GM04504 (cell line): ENCODE data around the gene CYTH2.

Experiments
- DNase-seq: peaks from one replicate; pipeline ENCODE4 v3.0.0-alpha.2; 2012; ENCODE audit warnings: low read depth

The CYTH2 gene

GRCh38 chr19:48495396-48495795 is 26.2 kb downstream of the CYTH2 start:
- no peak for DNase-seq

GRCh38 chr19:48496959-48497727 is 28.0 kb downstream of the CYTH2 start:
- DNase-seq: no peak

DNA sequence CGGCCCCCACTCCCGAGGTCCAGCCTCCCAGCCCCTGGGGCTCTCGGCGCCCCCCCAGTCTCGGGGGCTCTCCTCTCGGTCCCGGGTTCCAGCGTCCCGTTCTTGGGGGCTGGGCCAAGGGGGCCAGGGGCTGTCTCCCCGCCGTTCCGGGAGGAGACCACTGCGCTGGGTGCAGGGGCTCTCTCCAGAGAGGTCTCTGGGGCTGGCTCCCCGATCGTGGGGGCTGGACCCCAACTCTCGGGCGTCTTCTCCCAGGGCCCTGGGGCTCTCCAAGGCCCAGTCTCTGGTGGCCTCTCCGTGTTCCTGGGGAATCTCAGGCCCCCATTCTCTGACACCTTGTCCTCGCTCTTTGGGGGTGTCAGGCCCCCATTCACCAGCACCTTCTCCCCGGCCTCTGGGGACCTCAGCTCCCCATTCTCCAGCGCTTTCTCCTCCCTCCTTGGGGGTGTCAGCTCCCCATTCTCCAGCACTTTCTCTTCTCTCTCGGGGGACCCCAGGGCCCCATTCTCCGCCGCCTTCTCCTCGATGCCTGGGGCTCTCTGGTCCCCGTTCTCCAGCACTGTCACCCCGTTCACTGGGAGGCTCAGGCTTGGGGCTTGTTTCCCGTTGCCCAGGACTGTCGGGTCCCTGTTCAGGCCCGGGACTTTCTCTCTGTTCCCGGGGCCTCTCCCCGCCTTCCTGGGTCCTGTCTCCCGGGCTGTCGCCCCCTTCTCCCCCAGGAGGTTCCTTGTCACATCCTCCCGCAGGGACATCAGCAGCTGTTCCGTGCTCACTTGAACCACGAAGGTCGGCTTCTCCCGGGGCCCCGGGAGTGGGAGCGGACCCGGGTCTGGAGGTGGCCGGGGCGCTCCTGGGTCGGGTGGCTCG is 28.8 kb downstream of the CYTH2 start:
- DNase-seq: no peak

DNA sequence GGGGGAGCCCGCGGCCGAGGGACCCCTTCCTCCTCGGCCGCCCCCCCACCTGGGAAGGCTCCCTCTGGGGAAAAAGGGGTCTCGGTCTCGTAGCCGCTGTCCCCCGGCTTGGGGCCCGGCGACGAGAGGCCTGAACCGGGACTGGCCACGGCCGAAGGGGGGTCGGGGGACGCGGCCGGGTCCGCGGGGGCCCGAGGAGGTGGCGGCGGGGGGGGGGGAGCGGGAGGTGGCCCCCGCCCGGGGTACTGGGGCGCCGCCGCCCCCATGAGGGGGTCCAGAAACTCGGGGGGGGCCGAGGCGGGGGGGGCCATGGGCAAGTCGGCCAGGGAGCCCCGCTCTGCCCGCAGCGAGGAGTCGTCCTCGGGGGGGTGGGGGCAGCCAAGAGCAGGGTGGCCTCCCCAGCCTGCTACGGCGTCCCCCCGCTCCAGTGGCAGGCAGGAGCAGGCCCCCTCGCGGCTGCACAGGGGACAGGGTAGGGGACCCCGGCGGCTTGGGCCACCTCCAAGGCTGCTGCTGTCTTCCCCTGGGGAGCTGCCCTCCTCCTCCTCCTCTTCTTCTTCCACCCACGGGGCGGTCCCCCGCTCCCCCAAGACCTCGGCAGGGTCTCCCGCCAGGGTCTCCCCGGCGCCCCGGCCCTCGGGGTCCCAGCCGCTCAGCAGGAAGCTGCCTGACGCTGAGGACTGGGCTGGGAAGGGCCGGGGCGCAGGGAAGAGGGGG is 29.6 kb downstream of the CYTH2 start:
- DNase-seq: no peak

DNA sequence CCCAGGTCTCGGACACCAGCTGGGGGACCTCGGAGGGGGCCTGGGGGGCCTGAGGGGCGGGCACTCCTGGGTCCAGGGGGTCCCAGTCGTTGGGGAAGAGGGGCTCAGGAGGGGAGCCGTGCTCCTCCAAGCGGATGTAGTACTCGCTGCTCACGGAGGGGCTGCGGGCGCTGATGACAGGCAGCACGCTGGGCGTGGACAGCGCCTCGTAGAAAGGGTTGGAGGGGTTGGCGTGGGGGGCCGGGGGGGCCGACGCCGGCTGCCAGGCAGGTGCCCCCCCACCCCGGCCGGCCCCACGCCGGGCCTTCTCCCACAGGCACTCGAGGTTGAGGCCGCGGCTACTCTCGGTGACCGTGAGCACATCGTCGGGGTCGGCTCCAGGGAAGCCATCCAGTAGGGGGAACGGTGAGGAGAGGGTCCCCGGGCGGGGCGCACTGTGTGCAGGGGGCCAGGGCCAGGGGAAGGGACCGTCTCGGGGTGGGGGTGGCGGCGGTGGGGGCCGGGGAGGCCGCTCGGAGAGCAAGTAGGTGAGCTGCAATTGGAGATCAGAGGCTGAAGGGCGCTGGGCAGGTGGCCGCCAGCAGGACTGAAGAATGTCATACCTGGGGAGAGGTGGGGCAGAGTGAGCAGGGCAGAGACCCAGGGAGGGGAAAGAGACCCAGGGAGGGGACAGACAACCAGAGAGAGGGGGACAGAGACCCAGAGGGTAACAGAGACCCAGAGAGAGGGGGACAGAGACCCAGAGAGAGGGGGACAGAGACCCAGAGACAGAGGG is 30.3 kb downstream of the CYTH2 start:
- no peak for DNase-seq

DNA sequence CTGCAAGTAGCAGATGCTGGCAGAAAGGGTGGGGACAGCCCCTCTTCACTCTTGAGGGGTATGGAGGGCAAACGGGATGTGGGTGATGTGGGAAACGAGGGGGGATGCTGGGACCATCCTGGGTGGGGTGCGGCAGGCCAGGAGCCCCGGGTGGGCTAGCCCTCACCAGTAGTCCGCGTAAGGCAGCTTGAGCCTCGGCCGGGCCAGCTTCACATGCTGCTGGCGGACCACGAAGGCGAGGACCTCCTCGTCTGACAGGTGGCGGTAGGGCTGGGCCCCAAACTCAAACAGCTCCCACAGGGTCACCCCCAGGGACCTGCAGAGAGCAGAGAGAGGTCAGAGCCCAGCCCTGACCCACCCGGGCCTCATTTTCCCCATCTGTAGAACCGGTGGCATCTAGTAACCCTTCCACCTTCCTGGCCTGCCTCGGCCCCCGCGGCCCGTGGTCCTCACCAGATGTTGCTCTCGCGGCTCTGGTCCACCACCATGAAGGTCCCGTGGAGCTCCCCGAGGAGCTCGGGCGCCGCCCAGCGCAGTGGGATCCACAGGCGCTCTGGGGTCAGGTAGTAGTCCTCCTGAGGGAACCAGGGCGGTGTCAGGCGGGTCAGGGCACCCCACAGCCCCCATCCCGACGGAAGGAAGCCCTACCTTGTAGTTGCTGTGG is 31.8 kb downstream of the CYTH2 start:
- DNase-seq: no peak

- no peak for DNase-seq
These were observed 32.6 kb downstream of the CYTH2 start for GRCh38 chr19:48501494-48502349.

- DNase-seq: no peak
These were observed 33.3 kb downstream of the CYTH2 start for GRCh38 chr19:48502350-48503018.

DNA sequence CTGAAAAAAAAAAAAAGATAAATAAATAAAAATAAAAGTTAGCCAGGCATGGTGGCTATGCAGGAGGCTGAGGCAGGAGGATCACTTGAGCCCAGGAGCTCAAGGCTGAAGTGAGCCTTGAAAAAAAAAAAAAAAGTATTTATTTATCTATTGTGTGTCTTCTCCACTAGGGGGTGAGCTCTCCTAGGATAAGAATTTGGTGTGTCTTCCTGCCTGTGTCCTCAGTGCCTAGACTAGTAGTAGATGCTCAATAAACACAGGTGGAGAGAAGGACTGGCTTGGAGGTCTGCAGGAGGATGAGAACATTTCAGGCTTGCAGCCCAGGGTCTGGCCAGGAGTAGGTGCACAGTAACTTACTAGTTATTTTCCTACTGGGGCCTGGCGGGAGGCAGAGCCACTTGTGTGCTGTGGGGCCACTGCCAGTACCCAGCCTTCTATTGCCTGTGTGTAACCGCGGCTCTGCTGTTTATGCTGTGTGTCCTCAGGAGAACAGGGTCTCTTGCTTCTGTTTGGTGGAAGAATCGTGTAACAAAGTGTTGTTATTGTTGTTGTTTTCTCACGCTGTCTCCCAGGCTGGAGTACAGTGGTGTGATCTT is 37.1 kb downstream of the CYTH2 start:
- DNase-seq: no peak

- DNase-seq: no peak
These were observed 38.8 kb downstream of the CYTH2 start for GRCh38 chr19:48507911-48508439.

DNA sequence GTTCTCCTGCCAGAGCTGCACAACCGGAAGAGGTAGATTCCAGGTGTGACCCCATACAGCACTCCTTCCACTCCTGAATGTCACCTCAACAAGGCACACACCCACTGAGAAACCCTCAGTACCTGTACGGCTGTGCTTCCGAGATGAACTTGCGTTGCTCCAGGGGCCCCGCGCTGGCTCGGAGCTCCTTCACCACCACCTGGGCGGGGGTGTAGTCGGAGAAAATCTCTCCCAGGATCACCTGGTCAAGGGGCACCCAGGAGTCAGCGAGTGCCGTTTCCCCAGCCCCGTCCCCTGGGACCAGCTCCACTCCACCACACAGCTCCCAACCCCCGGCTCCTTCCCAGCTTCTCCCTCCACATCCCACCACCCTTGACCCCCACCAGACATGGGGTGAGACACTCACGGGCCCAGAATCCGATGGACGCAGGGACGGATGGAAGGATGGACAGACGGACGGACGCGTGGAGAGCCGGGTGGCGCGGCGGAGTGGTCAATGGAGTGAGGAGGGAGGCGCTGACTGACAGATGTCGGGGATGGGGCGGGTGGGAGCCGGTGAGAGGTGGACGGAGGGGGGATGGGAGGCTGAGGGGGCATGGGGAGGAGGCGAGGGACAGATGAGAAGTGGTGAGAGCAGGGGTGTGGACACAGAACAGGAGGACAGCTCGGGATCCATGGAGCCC is 39.7 kb downstream of the CYTH2 start:
- no peak for DNase-seq

- DNase-seq: no peak
These were observed 40.5 kb downstream of the CYTH2 start for GRCh38 chr19:48509467-48510194.

DNA sequence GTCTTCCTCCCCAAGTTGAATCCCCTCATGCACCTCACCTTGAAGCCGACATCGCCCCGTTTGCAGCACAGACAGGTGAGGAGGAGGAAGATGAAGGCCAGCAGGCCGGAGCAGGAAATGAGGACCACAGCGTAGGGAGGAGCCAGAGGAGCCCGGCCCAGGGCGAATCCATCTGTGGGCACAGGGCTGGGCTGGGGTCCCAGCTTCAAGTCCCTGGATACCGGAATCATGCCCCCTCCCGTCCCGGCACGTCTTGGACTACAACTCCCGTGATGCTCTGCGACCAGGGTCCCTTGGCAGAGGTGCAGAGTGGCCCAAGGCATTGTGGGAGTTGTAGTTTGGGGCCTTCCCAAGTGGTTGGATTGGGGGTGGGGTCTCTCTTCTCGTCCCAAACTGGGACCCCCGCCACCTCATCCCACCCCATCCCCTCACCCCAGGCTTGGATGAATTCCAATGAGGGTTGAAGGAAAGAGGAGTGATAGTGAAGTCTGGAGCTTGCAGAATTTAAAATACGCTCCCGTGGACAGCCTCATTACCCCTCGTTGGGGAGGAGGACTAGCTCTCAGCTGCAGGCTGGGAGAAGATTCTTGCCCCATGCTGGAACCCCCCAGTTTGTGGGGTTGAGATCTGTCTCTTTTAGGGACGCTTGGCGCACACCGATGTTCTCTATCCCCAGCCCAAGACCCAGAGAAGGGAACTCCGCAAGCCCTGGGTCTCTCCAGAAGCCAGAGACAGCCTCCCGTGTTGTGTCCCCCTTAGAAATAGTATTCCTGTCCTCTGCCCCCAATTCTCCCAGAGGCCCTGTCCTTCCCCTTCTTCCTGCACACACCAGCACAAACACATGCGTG is 41.5 kb downstream of the CYTH2 start:
- no peak for DNase-seq

DNA sequence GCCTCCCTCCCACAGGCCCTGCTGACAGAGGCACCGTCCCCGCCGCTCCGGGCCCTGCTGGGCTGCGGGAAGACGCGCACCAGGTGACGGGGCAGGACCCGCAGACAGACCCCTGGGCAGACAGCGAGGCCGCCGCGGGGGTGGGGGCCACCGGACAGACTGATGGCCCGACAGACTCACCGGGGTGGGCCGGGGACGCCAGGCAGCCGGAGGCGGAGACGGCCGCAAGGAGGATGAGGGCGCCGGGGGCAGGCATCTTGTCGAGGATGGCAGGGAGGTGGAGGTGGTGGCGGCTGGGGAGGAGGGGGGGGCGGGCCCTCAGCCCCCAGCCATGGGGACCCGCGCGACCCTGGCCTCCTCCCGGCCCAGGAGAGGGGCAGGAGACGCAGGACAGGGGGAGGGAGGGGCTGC is 42.2 kb downstream of the CYTH2 start:
- DNase-seq: no peak

DNA sequence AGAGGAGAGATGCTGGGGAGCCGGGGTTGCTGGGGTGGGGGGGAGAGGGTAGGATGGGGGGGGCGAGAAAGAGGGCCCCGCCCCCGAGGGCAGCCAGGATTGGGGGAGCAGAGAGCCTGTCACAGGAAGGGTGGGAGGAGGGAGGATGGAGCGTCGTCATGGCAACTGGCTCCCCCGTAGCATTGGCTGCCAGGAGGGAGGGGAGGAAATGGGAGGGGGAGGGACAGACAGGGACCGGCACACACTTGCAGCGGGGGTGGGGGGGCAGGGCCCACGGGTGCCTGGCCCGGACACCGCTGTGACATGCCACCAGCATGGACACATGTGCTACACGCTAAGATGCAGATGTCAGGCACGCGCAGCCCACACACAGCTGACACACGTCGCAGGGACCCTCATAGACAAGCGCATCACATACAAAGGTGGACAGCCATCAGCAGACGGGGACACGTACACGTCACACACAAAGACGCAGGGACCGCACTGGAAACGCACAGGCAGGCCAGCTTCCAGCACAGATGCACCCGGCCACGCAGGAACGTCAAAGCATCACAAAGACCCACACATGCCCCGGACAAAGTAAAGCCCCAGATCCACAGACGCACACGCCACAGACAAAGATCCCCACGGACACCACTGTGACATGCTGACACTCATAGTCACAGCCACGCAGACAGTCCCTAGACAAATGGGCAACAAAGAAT is 42.8 kb downstream of the CYTH2 start, which contains the start of gene LMTK3:
LMTK3 (minus strand) TSS at position 36 of the 704 bp plus-strand sequence. CDS start 259 bp downstream, outside the sequence.
- no peak for DNase-seq
